Measurements from ENCODE around the gene CDK19.
A peak's percentile ranks its signal among the peaks of the same experiment; 100 is the strongest.

CDK19 gene

GRCh38 chr6:110693994-110694393 lies 121.3 kb downstream of the CDK19 start:
- DNase-seq = no peak

GRCh38 chr6:110693296-110693695 lies 122.0 kb downstream of the CDK19 start:
- no peak for DNase-seq

- DNase-seq = no peak
These were observed 124.4 kb downstream of the CDK19 start for GRCh38 chr6:110690916-110691315.

- DNase-seq = no peak
These were observed 125.1 kb downstream of the CDK19 start for GRCh38 chr6:110690106-110690654.

GRCh38 chr6:110689275-110689935 lies 125.9 kb downstream of the CDK19 start:
- peak; percentile 72 for DNase-seq

GRCh38 chr6:110688661-110689268 lies 126.5 kb downstream of the CDK19 start:
- no peak for DNase-seq

- DNase-seq = no peak
These were observed 127.9 kb downstream of the CDK19 start for GRCh38 chr6:110687326-110687725.

- no peak for DNase-seq
These were observed 132.0 kb downstream of the CDK19 start for GRCh38 chr6:110683241-110683640.

- DNase-seq = peak; percentile 81
These were observed 132.8 kb downstream of the CDK19 start for GRCh38 chr6:110682460-110682853.

- peak; percentile 11 for DNase-seq
These were observed 133.5 kb downstream of the CDK19 start for GRCh38 chr6:110681543-110682459.

GRCh38 chr6:110676396-110676795 lies 138.9 kb downstream of the CDK19 start:
- DNase-seq = no peak

GRCh38 chr6:110674096-110674495 lies 141.2 kb downstream of the CDK19 start:
- peak; percentile 26 for DNase-seq

- no peak for DNase-seq
These were observed 143.1 kb downstream of the CDK19 start for GRCh38 chr6:110672122-110672521.

- DNase-seq = no peak
These were observed 143.8 kb downstream of the CDK19 start for GRCh38 chr6:110671447-110671846.

GRCh38 chr6:110665600-110665999 lies 149.7 kb downstream of the CDK19 start:
- no peak for DNase-seq

GRCh38 chr6:110664933-110665332 lies 150.3 kb downstream of the CDK19 start:
- no peak for DNase-seq

- DNase-seq = no peak
These were observed 152.6 kb downstream of the CDK19 start for GRCh38 chr6:110662490-110663211.

- DNase-seq = no peak
These were observed 153.9 kb downstream of the CDK19 start for GRCh38 chr6:110661414-110661813.

GRCh38 chr6:110660066-110660655 lies 155.1 kb downstream of the CDK19 start:
- no peak for DNase-seq

GRCh38 chr6:110658631-110659211 lies 156.5 kb downstream of the CDK19 start:
- DNase-seq = no peak

GRCh38 chr6:110656492-110656891 lies 158.8 kb downstream of the CDK19 start:
- no peak for DNase-seq

- DNase-seq = no peak
These were observed 159.4 kb downstream of the CDK19 start for GRCh38 chr6:110655821-110656220.
